Heart right ventricle (tissue), 16 donors: ENCODE results near the gene ATXN7. TPM values are rescaled to one million over a fixed set of nuclear protein-coding genes. Genes with fewer than 3 reads are reported as not detected.
A peak's percentile ranks its signal among the peaks of the same experiment; 100 is the strongest.

ENCODE experiments used
- ATAC-seq, 8 donors: fragments of 200-7000 bp; cut with Tn5 transposase; one replicate each; pipeline ENCODE4 v1.9.1; 2020; ENCODE audit warnings: mild to moderate bottlenecking in 8 of 8, moderate library complexity in 8 of 8, moderate number of reproducible peaks in 1 of 8
- DNase-seq, 2 donors: peaks; one replicate each; pipeline ENCODE4 v3.0.0-alpha.2; 2020
- H3K27ac ChIP-seq, 10 donors: fragments of 200-600 bp; sonication (generic) in 2 of 10; one replicate each; pipeline versions ENCODE4 v1.5.0 to v1.8.0; 2020 to 2022; ENCODE audit warnings: mild to moderate bottlenecking in 3 of 10
- H3K27me3 ChIP-seq, 7 donors: fragments of 200-600 bp; one replicate each; pipeline ENCODE4 v1.8.0; 2021 to 2022; ENCODE audit warnings: mild to moderate bottlenecking in 2 of 7
- H3K36me3 ChIP-seq, 9 donors: fragments of 200-600 bp; sonication (generic) in 1 of 9; one replicate each; pipeline versions ENCODE4 v1.5.0 to v1.8.0; 2020 to 2022; ENCODE audit warnings: mild to moderate bottlenecking in 2 of 9
- H3K4me1 ChIP-seq, 9 donors: fragments of 200-600 bp; sonication (generic) in 1 of 9; one replicate each; pipeline versions ENCODE4 v1.5.0 to v1.8.0; 2020 to 2022; ENCODE audit warnings: mild to moderate bottlenecking in 4 of 9
- H3K4me3 ChIP-seq, 10 donors: fragments of 200-600 bp; sonication (generic) in 2 of 10; one replicate each; pipeline versions ENCODE4 v1.5.0 to v1.8.0; 2020 to 2022; ENCODE audit warnings: mild to moderate bottlenecking in 7 of 10, moderate library complexity in 2 of 10
- H3K9me3 ChIP-seq, 11 donors: fragments of 200-600 bp in 10 of 11; sonication (generic) in 2 of 11; one replicate each; pipeline versions ENCODE4 v1.5.0 to v1.8.0; 2013 to 2022; ENCODE audit warnings: mild to moderate bottlenecking in 2 of 11, control low read depth in 1 of 11, moderate library complexity in 1 of 11
- CTCF ChIP-seq, 9 donors: fragments of 200-600 bp; sonication (generic) in 2 of 9; IDR thresholded peaks; one replicate each; pipeline versions ENCODE4 v1.5.0 to v1.8.0; 2021 to 2022; ENCODE audit warnings: antibody characterized with exemption in 9 of 9, mild to moderate bottlenecking in 5 of 9, moderate library complexity in 1 of 9
- WGBS, 2 donors: extraction: QIAGEN DNeasy Blood & Tissue Kit; methylation state at CpG; one replicate each; pipeline ENCODE4 v1.1.7; 2013; ENCODE audit warnings: inconsistent platforms in 1 of 2; 5-methylcytosine and 5-hydroxymethylcytosine counted together
- intact Hi-C, 10 donors: fragments of 100-400 bp; cut with DNase I; formaldehyde crosslinking; loops; one replicate each; pipeline versions ENCODE4 v1.11.1 to v1.14.2; 2022
- polyA plus RNA-seq, 2 donors: library from polyadenylated mRNA; stranded (reverse); fragments of 200-250 nt; gene quantifications; one replicate each; pipeline ENCODE4 v1.2.3, GENCODE V29; 2013
- total RNA-seq, 10 donors: library from RNA; stranded (reverse); fragmentation: NEBNext Ultra II Directional in 3 of 10; extraction: Animal tissue kit (Norgen Biotek cat#: 25700) in 3 of 10; gene quantifications; one replicate each; pipeline versions ENCODE4 v1.2.1 to v1.2.4, GENCODE V29; 2021 to 2023
- donor health status: Arrhythmogenic right ventricular cardiomyopathy.
- donor health status: ischemic (EF 13 %, LVEDD 7.1; RV severe dilation, severe dysfunction).
- donor health status: healthy with polysubstance abuse.
- donor health status: DM: no; HTN: yes; CAD: no.
- donor health status: DM: no; HTN: no; CAD: no.
- donor health status: ischemic (EF 25% LVEDD 6.9; RV normal size, moderate dysfunction).
- donor health status: ischemic (EF 25% LVEDD 5.7; RV mildly dilated, moderate dysfunction).
- donor health status: healthy.
- donor health status: DM: yes; HTN: yes; CAD: no.
- donor health status: Ischemic cardiomyopathy.
- donor health status: ischemic (EF 35%, LVEDD 5.7; RV mildly dilated, moderate dysfunction).
- donor health status: nonischemic (EF 11% LVEDD 7.7; RV severe dilation, severe dysfunction).
- donor health status: DM: yes; HTN: yes; CAD: no.
- donor health status: PGD.
- donor health status: ischemic (EF 29% LVEDD 5.4; RV normal size, mild dysfunction).
- donor health status: nonischemic (EF 23%, LVEDD 6.1; RV moderate dilation, normal function).

The ATXN7 gene
- total and polyA plus RNA-seq, 12 donors: 1.7 to 31.0 (median 19.6) TPM

- 27 to 28% methylated on average over 10 of the region's 10 CpGs for WGBS, 2 donors
- intact Hi-C loops: loop anchor here in 9 of 10 donors (1.0 to 10.0 kb wide), 5 partner anchors 466 to 1196 kb away; no protein-coding TSS in a partner anchor
- no peak overlapping the region for H3K4me3 ChIP-seq
- peak; percentile 78 to 93 (median 90) for TF ChIP-seq CTCF (IDR thresholded peaks at IDR 0.05)
- DNase-seq (peak in 1 of 2 donors; percentile 55), ATAC-seq (peak in 3 of 8 donors; percentile 67 to 70 (median 67))
- peaks cover 0 to 4% (median 0%) of the 10 kb centered on the region in 9 donors for H3K4me1 ChIP-seq
- no peaks in the 10 kb centered on the region for H3K27me3 ChIP-seq
- no peaks in the 10 kb centered on the region for H3K9me3 ChIP-seq
- no peak overlapping the region for H3K27ac ChIP-seq
- no peaks in the 10 kb centered on the region for H3K36me3 ChIP-seq
Measured at GRCh38 chr3:63818282-63819150, 45.2 kb upstream of the ATXN7 start.

- ATAC-seq (no peak), DNase-seq (no peak)
- Histone ChIP-seq H3K4me1 (peaks cover 0 to 4% (median 0%) of the 10 kb centered on the region in 9 donors), H3K27ac (no peak within 1 kb of the TSS), H3K9me3 (no peaks in the 10 kb centered on the region), H3K27me3 (no peaks in the 10 kb centered on the region), H3K36me3 (no peaks in the 10 kb centered on the region), H3K4me3 (no peak within 1 kb of the TSS)
- intact Hi-C loops: loop anchor here in 7 of 10 donors (1.0 to 10.0 kb wide), 5 partner anchors 467 to 1197 kb away; no protein-coding TSS in a partner anchor
- TF ChIP-seq CTCF (IDR thresholded peaks at IDR 0.05): no peak
- WGBS, 2 donors: 86 to 97% methylated on average over 1 of the region's 1 CpG
Measured at GRCh38 chr3:63819151-63819398, 44.6 kb upstream of the ATXN7 start, which contains the start of gene C3orf49. Gene C3orf49, plus strand, starts transcription at chr3:63819299. Its CDS starts 173 bp downstream, at chr3:63819472.

- Histone ChIP-seq H3K36me3 (peaks cover 0 to 23% (median 0%) of the 10 kb centered on the region in 9 donors), H3K27ac (no peak overlapping the region), H3K27me3 (no peaks in the 10 kb centered on the region), H3K4me1 (no peaks in the 10 kb centered on the region), H3K9me3 (no peaks in the 10 kb centered on the region), H3K4me3 (no peak overlapping the region)
- intact Hi-C loops: loop anchor here in 1 of 10 donors (10.0 kb wide), 1 partner anchor 1200 kb away; no protein-coding TSS in a partner anchor
- TF ChIP-seq CTCF (IDR thresholded peaks at IDR 0.05): no peak
- ATAC-seq (no peak), DNase-seq (no peak)
- 88 to 90% methylated on average over 4 of the region's 4 CpGs for WGBS, 2 donors
Measured at GRCh38 chr3:63824309-63824708, 39.4 kb upstream of the ATXN7 start.

- Histone ChIP-seq H3K9me3 (no peaks in the 10 kb centered on the region), H3K27ac (no peak overlapping the region), H3K36me3 (peaks cover 0 to 82% (median 21%) of the 10 kb centered on the region in 9 donors), H3K4me3 (no peak overlapping the region), H3K4me1 (no peaks in the 10 kb centered on the region), H3K27me3 (no peaks in the 10 kb centered on the region)
- TF ChIP-seq CTCF (IDR thresholded peaks at IDR 0.05): no peak
- WGBS, 2 donors: 94% methylated on average over 6 of the region's 6 CpGs
- ATAC-seq (no peak), DNase-seq (no peak)
- intact Hi-C loops: no loop called here
Measured at GRCh38 chr3:63830526-63830925, 33.1 kb upstream of the ATXN7 start.
